HEK293T (cell line): ENCODE data around the gene USH1C.

Source experiments
- CTCF ChIA-PET: fragments of 350-600 bp; formaldehyde crosslinking; extraction: SDS; loops from one replicate; lab custom pipeline; 2021; ENCODE audit warnings: antibody characterized with exemption, inconsistent platforms; lab: Yijun Ruan, JAX
- POLR2A ChIA-PET: fragments of 350-600 bp; formaldehyde crosslinking; extraction: SDS; loops from one replicate; lab custom pipeline; 2020; ENCODE audit warnings: antibody characterized with exemption, inconsistent platforms; lab: Yijun Ruan, JAX
- DNase-seq: peaks from one replicate; pipeline ENCODE4 v3.0.0; 2012; ENCODE audit warnings: mixed read lengths; ENCODE audit errors: extremely low spot score
- ARNT ChIP-seq: fragments of 450-650 bp; IDR thresholded peaks from 2 replicates; pipeline ENCODE4 v1.6.1; 2017; ENCODE audit warnings: mild to moderate bottlenecking
- BHLHE40 ChIP-seq: fragments of 450-650 bp; IDR thresholded peaks from 2 replicates; pipeline ENCODE4 v1.6.1; 2016; ENCODE audit warnings: mild to moderate bottlenecking, moderate library complexity, borderline replicate concordance
- CTBP1 ChIP-seq: fragments of 450-650 bp; IDR thresholded peaks from 2 replicates; pipeline ENCODE4 v1.6.1; 2016; ENCODE audit warnings: borderline replicate concordance
- ELF4 ChIP-seq: fragments of 450-650 bp; IDR thresholded peaks from 2 replicates; pipeline ENCODE4 v1.6.1; 2017; ENCODE audit warnings: antibody characterized with exemption
- FOXA1 ChIP-seq: fragments of 450-650 bp; IDR thresholded peaks from 2 replicates; pipeline ENCODE4 v1.6.1; 2016; ENCODE audit warnings: mild to moderate bottlenecking
- FOXK2 ChIP-seq: fragments of 450-650 bp; IDR thresholded peaks from 2 replicates; pipeline ENCODE4 v1.6.1; 2016; ENCODE audit warnings: mild to moderate bottlenecking
- FOXM1 ChIP-seq: fragments of 450-650 bp; IDR thresholded peaks from 2 replicates; pipeline ENCODE4 v1.6.1; 2017; ENCODE audit warnings: mild to moderate bottlenecking, borderline replicate concordance
- HDGF ChIP-seq: fragments of 450-650 bp; IDR thresholded peaks from 2 replicates; pipeline ENCODE4 v1.6.1; 2017; ENCODE audit warnings: antibody characterized with exemption, borderline replicate concordance
- L3MBTL2 ChIP-seq: fragments of 450-650 bp; conservative IDR thresholded peaks from 2 replicates; pipeline ENCODE4 v1.6.1; 2016; ENCODE audit warnings: mild to moderate bottlenecking
- LEF1 ChIP-seq: fragments of 450-650 bp; IDR thresholded peaks from 2 replicates; pipeline ENCODE4 v1.6.1; 2017; ENCODE audit warnings: mild to moderate bottlenecking, borderline replicate concordance
- NFRKB ChIP-seq: fragments of 450-650 bp; IDR thresholded peaks from 2 replicates; pipeline ENCODE4 v1.6.1; 2016; ENCODE audit warnings: mild to moderate bottlenecking, moderate library complexity
- PKNOX1 ChIP-seq: fragments of 450-650 bp; IDR thresholded peaks from 2 replicates; pipeline ENCODE4 v1.6.1; 2016
- SP1 ChIP-seq: fragments of 450-650 bp; IDR thresholded peaks from 2 replicates; pipeline ENCODE4 v1.6.1; 2017
- SUZ12 ChIP-seq: fragments of 450-650 bp; IDR thresholded peaks from 2 replicates; pipeline ENCODE4 v1.6.1; 2016; ENCODE audit warnings: mild to moderate bottlenecking
- TARDBP ChIP-seq: fragments of 450-650 bp; IDR thresholded peaks from 2 replicates; pipeline ENCODE4 v1.6.1; 2016
- ZNF384 ChIP-seq: fragments of 450-650 bp; IDR thresholded peaks from 2 replicates; pipeline ENCODE4 v1.6.1; 2016

The USH1C gene

GRCh38 chr11:17572791-17573460, 28.7 kb upstream of the USH1C start:
- no peak for TF ChIP-seq ARNT
- no peak for TF ChIP-seq CTBP1
- DNase-seq, result no peak
- POLR2A ChIA-PET, result no interaction called here
- CTCF ChIA-PET, result no interaction called here

GRCh38 chr11:17572359-17572690, 28.1 kb upstream of the USH1C start:
- TF ChIP-seq CTBP1, result no peak
- no peak for TF ChIP-seq L3MBTL2
- TF ChIP-seq ZNF384, result no peak
- TF ChIP-seq ELF4, result no peak
- no peak for TF ChIP-seq SP1
- TF ChIP-seq PKNOX1, result no peak
- no peak for TF ChIP-seq TARDBP
- no peak for TF ChIP-seq SUZ12
- TF ChIP-seq BHLHE40, result no peak
- TF ChIP-seq FOXK2, result no peak
- TF ChIP-seq LEF1, result no peak
- TF ChIP-seq FOXM1, result no peak
- no peak for TF ChIP-seq ARNT
- TF ChIP-seq NFRKB, result no peak
- TF ChIP-seq FOXA1, result no peak
- no peak for TF ChIP-seq HDGF
- POLR2A ChIA-PET, result no interaction called here
- CTCF ChIA-PET, result no interaction called here
- no peak for DNase-seq

GRCh38 chr11:17571431-17572358, 27.5 kb upstream of the USH1C start:
- POLR2A ChIA-PET, result no interaction called here
- CTCF ChIA-PET, result no interaction called here
- TF ChIP-seq ARNT (no peak), PKNOX1 (no peak), NFRKB (no peak), FOXK2 (no peak), SUZ12 (no peak), ELF4 (no peak), CTBP1 (no peak), FOXM1 (no peak), SP1 (no peak), HDGF (no peak), LEF1 (no peak), FOXA1 (no peak), L3MBTL2 (no peak), TARDBP (no peak), BHLHE40 (no peak), ZNF384 (no peak)
- no peak for DNase-seq

- TF ChIP-seq PKNOX1 (no peak), NFRKB (no peak), ELF4 (no peak)
- ChIA-PET POLR2A (no interaction called here), CTCF (no interaction called here)
- no peak for DNase-seq
Observed at GRCh38 chr11:17570034-17570433, 25.8 kb upstream of the USH1C start.

DNA sequence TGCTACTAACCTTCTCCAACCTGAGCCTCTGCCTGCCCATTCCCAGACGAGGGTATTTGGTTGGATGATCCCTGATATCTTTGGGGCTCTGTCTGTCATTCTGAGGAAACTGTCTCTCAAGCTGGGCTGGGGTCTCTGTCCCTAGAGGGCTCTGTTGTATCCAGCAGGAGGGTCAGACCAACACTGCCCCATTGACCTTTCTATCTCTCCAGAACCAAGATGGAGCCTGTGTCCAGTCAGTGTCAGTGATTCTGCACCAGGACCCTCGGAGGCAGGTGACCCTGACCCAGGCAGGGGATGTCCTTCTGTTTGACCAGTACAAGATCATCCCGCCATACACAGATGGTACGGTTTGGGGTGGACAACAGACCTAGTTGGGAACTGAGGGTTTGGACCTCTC, 24.7 kb upstream of the USH1C start:
- no peak for DNase-seq
- ChIA-PET POLR2A (no interaction called here), CTCF (no interaction called here)
- TF ChIP-seq L3MBTL2, result no peak
- no peak for TF ChIP-seq PKNOX1
- TF ChIP-seq SUZ12, result no peak
- no peak for TF ChIP-seq FOXK2
- no peak for TF ChIP-seq ELF4
- no peak for TF ChIP-seq ZNF384
- no peak for TF ChIP-seq NFRKB
- no peak for TF ChIP-seq HDGF
- TF ChIP-seq SP1, result no peak
- TF ChIP-seq TARDBP, result no peak

DNA sequence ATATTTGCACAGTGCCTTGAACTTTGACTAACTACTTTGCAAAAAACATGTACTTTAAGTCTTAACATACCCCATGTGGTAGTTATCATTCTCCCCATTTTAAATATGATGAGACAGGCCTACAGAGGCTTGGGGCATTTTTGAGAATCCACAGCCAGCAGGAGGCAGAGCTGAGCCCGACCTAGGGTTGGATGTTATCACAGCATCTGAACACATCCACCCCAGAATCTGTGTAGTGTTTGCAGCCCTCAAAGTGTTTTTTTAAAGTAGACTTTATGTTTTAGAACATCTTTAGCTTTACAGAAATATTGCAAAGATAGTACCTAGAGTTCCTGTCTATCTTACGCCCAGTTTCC, 20.4 kb upstream of the USH1C start:
- CTCF ChIA-PET, result interaction anchor here (0.7 kb wide), 1 partner anchor 220 kb away, joined by 3 read pairs; no protein-coding TSS in a partner anchor
- TF ChIP-seq SUZ12, result no peak
- TF ChIP-seq FOXM1, result no peak
- TF ChIP-seq ZNF384, result no peak
- TF ChIP-seq NFRKB, result no peak
- no peak for TF ChIP-seq TARDBP
- no peak for TF ChIP-seq FOXK2
- no peak for TF ChIP-seq L3MBTL2
- TF ChIP-seq LEF1, result no peak
- TF ChIP-seq ELF4, result no peak
- no peak for TF ChIP-seq SP1
- no peak for TF ChIP-seq BHLHE40
- no peak for TF ChIP-seq CTBP1
- TF ChIP-seq HDGF, result no peak
- no peak for TF ChIP-seq ARNT
- TF ChIP-seq PKNOX1, result no peak
- no peak for TF ChIP-seq FOXA1
- POLR2A ChIA-PET, result no interaction called here
- DNase-seq, result no peak
